HepG2 (cell line): Measurements from ENCODE around the gene ZNF212. TPM values are rescaled to one million over a fixed set of nuclear protein-coding genes. Genes with fewer than 3 reads are reported as not detected.
A peak's percentile ranks its signal among the peaks of the same experiment; 100 is the strongest.

Experiments used
- CEBPG ChIP-seq: IDR thresholded peaks from 2 replicates; pipeline ENCODE4 v1.6.1; 2016
- KDM6A ChIP-seq: IDR thresholded peaks from 2 replicates; pipeline ENCODE4 v1.6.1; 2016; ENCODE audit warnings: low read depth
- MAFK ChIP-seq, 2 experiments: IDR thresholded peaks in 1 of 2; conservative IDR thresholded peaks in 1 of 2; 2 replicates each; pipeline ENCODE4 v1.6.1; 2011; ENCODE audit warnings: improper control_type of control experiment in 2 of 2, low read length in 2 of 2
- MBNL3 ChIP-seq: fragments of 250-450 bp; sonication (Bioruptor Pico); conservative IDR thresholded peaks from 2 replicates; pipeline ENCODE4 v1.8.0; 2022; ENCODE audit warnings: mild to moderate bottlenecking, inconsistent platforms
- MEIS2 ChIP-seq: sonication (generic); formaldehyde crosslinking; IDR thresholded peaks from 2 replicates; pipeline ENCODE4 v1.9.0; 2021; ENCODE audit warnings: mild to moderate bottlenecking, missing genetic modification reagents
- NCOR1 ChIP-seq: fragments of 200-600 bp; sonication (generic); IDR thresholded peaks from 2 replicates; pipeline ENCODE4 v1.7.0; 2017; ENCODE audit warnings: antibody characterized with exemption, low read length, borderline replicate concordance
- NFAT5 ChIP-seq: sonication (generic); formaldehyde crosslinking; IDR thresholded peaks from 2 replicates; pipeline ENCODE4 v1.4.0; 2020; ENCODE audit warnings: missing genetic modification reagents
- NR2F2 ChIP-seq: IDR thresholded peaks from 2 replicates; pipeline ENCODE4 v1.6.1; 2012; ENCODE audit warnings: low read depth, inconsistent platforms, borderline replicate concordance
- NR2F6 ChIP-seq, 2 experiments: IDR thresholded peaks; 2 replicates each; pipeline ENCODE4 v1.6.1; 2016; ENCODE audit warnings: antibody characterized with exemption in 1 of 2, mild to moderate bottlenecking in 1 of 2
- PHB2 ChIP-seq: fragments of 450-650 bp; IDR thresholded peaks from 2 replicates; pipeline ENCODE4 v1.6.1; 2018; ENCODE audit not compliant: partially characterized antibody
- RAD21 ChIP-seq: fragments of 450-650 bp; formaldehyde crosslinking; IDR thresholded peaks from 2 replicates; pipeline ENCODE4 v1.5.0; 2020; ENCODE audit warnings: mild to moderate bottlenecking
- SP5 ChIP-seq: IDR thresholded peaks from 2 replicates; pipeline ENCODE4 v1.6.1; 2016; ENCODE audit warnings: low read depth, borderline replicate concordance
- UBTF ChIP-seq: sonication (generic); formaldehyde crosslinking; IDR thresholded peaks from 2 replicates; pipeline ENCODE4 v1.4.0; 2020; ENCODE audit warnings: mild to moderate bottlenecking, missing genetic modification reagents
- ZMYM3 ChIP-seq: sonication (generic); formaldehyde crosslinking; IDR thresholded peaks from 2 replicates; pipeline ENCODE4 v1.5.1; 2020; ENCODE audit warnings: mild to moderate bottlenecking, missing genetic modification reagents
- ZMYM4 ChIP-seq: sonication (generic); formaldehyde crosslinking; IDR thresholded peaks from 2 replicates; pipeline ENCODE4 v1.8.1; 2023; ENCODE audit warnings: mild to moderate bottlenecking, missing genetic modification reagents
- ZNF138 ChIP-seq: sonication (generic); formaldehyde crosslinking; IDR thresholded peaks from 2 replicates; pipeline ENCODE4 v1.5.0; 2020; ENCODE audit warnings: mild to moderate bottlenecking, low read depth, missing genetic modification reagents
- ZNF570 ChIP-seq: sonication (generic); formaldehyde crosslinking; IDR thresholded peaks from 2 replicates; pipeline ENCODE4 v1.4.0; 2020; ENCODE audit warnings: mild to moderate bottlenecking, missing genetic modification reagents, borderline replicate concordance
- ZNF703 ChIP-seq: sonication (generic); formaldehyde crosslinking; IDR thresholded peaks from 2 replicates; pipeline ENCODE4 v1.5.1; 2020; ENCODE audit warnings: missing genetic modification reagents, mild to moderate bottlenecking, moderate library complexity, borderline replicate concordance
- ZNF713 ChIP-seq: sonication (generic); formaldehyde crosslinking; IDR thresholded peaks from 2 replicates; pipeline ENCODE4 v1.4.0; 2020; ENCODE audit warnings: mild to moderate bottlenecking, missing genetic modification reagents
- ZNF768 ChIP-seq: sonication (generic); formaldehyde crosslinking; IDR thresholded peaks from 2 replicates; pipeline ENCODE4 v1.4.0; 2020; ENCODE audit warnings: missing genetic modification reagents
- polyA plus RNA-seq, 8 experiments: library from polyadenylated mRNA; depleted of rRNA in 3 of 8; stranded (reverse) in 7 of 8; unstranded in 1 of 8; fragments of >200 nt; fragmentation: Illumina TruSeq in 4 of 8; extraction: Trizol in 4 of 8; gene quantifications; 2 replicates each; pipeline versions ENCODE4 v1.2.1 to v1.2.3, GENCODE V29; 2011 to 2016; ENCODE audit warnings: low read depth in 4 of 8, missing spikeins in 1 of 8, mixed read lengths in 1 of 8; ENCODE audit not compliant: insufficient read depth in 1 of 8
- total RNA-seq, 5 experiments: library from RNA; depleted of rRNA; stranded (reverse); fragments of >200 nt; fragmentation: Illumina TruSeq; extraction: Trizol; gene quantifications; 2 replicates each; pipeline ENCODE4 v1.2.3, GENCODE V29; 2016; ENCODE audit warnings: low read depth in 1 of 5
- TF ChIP-seq, protein P1 (sequence below): sonication (generic); formaldehyde crosslinking; IDR thresholded peaks from 2 replicates; pipeline ENCODE4 v1.5.0; 2020; ENCODE audit warnings: missing genetic modification reagents

The ZNF212 gene
- total and polyA plus RNA-seq, 2 of the 13 experiments (the other 11 are each of a cell fraction or from before 2014, with no cell fraction given) = 2.6 to 3.8 TPM

DNA sequence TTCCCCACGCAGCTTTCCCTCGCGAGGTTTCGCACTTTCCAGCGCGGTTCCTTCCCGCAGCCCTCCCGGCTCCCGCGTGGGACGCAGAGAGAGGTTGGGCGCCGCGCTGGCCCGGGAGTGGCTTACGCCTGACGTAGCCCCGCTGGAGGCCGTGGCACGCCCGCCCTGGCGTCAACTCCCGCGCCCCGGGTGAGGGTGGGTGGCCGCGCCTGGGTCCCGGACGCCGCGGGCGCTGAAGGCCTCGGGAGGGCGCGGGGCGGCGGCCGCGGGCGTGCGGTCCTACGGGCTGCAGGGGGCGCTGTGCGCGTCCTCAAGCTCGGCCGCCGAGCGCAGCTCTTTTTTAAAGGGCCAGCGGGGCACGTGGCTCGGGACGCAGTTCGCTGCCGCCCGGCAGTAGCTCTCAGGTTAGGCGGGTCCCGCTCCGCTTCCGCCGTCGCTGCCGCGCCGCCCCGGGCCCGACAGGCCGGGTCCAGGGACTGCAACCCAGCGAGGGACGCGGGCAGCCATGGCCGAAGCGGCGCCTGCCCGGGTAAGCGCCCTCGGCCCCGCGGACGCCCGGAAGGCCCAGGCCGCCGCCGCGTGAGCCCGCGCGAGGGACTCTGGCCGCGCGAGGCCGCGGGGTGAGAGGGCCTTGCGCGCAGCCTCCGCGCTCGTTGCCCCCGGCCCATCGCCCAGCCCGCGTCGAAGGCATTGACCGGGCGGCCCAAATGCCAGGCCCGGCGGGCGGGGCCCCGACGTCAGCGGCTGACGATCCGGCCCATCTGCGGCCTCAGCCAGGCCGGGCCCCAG is 22.6 kb downstream of the ZNF212 start, which contains the start of gene ZNF783 (continued):
- TF ChIP-seq MEIS2 (peak; percentile 52; the same call in 1 of the 2 replicates), SP5 (CRISPR knock-in tag) (no peak), NFAT5 (CRISPR knock-in tag) (0 out of 2 replicates have a peak, but pooled peaks have one; percentile 72), ZMYM4 (CRISPR knock-in tag) (peak; percentile 83), MAFK (conservative IDR thresholded peaks at IDR 0.05 in 1 of 2, IDR thresholded peaks at IDR 0.05 in 1 of 2; ENCODE audit: low read length in 2 of 2) (no peak), NCOR1 (no peak), ZNF713 (CRISPR knock-in tag) (no peak), NR2F2 (no peak), MBNL3 (CRISPR knock-in tag) (no peak), ZNF570 (CRISPR knock-in tag) (no peak), RAD21 (CRISPR knock-in tag) (peak; percentile 88), NR2F6 (IDR thresholded peaks at IDR 0.05) (no peak), NR2F6 (CRISPR knock-in tag; IDR thresholded peaks at IDR 0.05) (no peak), KDM6A (CRISPR knock-in tag) (no peak), PHB2 (no peak), ZMYM3 (no peak), ZNF138 (peak; percentile 58; the same call in 1 of the 2 replicates), ZNF703 (CRISPR knock-in tag) (0 out of 2 replicates have a peak, but pooled peaks have one; percentile 53), CEBPG (CRISPR knock-in tag) (no peak), UBTF (CRISPR knock-in tag) (peak; percentile 77; the same call in 1 of the 2 replicates), ZNF768 (0 out of 2 replicates have a peak, but pooled peaks have one; percentile 25)
- TF ChIP-seq, protein P1, sequence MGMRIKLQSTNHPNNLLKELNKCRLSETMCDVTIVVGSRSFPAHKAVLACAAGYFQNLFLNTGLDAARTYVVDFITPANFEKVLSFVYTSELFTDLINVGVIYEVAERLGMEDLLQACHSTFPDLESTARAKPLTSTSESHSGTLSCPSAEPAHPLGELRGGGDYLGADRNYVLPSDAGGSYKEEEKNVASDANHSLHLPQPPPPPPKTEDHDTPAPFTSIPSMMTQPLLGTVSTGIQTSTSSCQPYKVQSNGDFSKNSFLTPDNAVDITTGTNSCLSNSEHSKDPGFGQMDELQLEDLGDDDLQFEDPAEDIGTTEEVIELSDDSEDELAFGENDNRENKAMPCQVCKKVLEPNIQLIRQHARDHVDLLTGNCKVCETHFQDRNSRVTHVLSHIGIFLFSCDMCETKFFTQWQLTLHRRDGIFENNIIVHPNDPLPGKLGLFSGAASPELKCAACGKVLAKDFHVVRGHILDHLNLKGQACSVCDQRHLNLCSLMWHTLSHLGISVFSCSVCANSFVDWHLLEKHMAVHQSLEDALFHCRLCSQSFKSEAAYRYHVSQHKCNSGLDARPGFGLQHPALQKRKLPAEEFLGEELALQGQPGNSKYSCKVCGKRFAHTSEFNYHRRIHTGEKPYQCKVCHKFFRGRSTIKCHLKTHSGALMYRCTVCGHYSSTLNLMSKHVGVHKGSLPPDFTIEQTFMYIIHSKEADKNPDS = no peak
